ENCODE data around the gene MAST4.

Gene MAST4

DNA sequence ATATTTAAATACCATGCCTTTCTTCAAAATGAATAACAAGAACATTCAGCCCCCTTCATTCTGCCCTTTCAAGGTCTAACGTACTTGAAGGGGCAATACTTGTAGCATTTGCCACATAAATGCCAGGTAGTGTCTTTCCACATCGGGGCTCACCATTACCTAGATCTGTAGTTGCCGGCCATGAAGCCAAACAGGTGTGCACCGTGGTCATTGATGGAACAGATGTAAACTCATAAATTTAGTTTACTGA, 407.4 kb downstream of the MAST4 start:
- no peaks in the 10 kb centered on the region for H3K9me3 ChIP-seq (ENCODE audit: control insufficient read depth, low read length)
- no peak overlapping the region for H3K27ac ChIP-seq (ENCODE audit: insufficient read depth, low read depth, low read length, poor library complexity, severe bottlenecking)
- peaks cover 6% of the 10 kb centered on the region for H3K4me1 ChIP-seq (ENCODE audit: control insufficient read depth, insufficient read depth, low read length)
- 5 to 8% methylated on average over 4 of the region's 4 CpGs for WGBS, 2 experiments
- peak overlapping the region; percentile 52 for H3K4me3 ChIP-seq (ENCODE audit: insufficient read depth, low read depth, low read length)
- H3K27me3 ChIP-seq (ENCODE audit: control insufficient read depth, insufficient read depth, low read length, poor library complexity, severe bottlenecking), result peaks cover 28% of the 10 kb centered on the region
- H3K36me3 ChIP-seq (ENCODE audit: control insufficient read depth, insufficient read depth, low read length), result no peaks in the 10 kb centered on the region

DNA sequence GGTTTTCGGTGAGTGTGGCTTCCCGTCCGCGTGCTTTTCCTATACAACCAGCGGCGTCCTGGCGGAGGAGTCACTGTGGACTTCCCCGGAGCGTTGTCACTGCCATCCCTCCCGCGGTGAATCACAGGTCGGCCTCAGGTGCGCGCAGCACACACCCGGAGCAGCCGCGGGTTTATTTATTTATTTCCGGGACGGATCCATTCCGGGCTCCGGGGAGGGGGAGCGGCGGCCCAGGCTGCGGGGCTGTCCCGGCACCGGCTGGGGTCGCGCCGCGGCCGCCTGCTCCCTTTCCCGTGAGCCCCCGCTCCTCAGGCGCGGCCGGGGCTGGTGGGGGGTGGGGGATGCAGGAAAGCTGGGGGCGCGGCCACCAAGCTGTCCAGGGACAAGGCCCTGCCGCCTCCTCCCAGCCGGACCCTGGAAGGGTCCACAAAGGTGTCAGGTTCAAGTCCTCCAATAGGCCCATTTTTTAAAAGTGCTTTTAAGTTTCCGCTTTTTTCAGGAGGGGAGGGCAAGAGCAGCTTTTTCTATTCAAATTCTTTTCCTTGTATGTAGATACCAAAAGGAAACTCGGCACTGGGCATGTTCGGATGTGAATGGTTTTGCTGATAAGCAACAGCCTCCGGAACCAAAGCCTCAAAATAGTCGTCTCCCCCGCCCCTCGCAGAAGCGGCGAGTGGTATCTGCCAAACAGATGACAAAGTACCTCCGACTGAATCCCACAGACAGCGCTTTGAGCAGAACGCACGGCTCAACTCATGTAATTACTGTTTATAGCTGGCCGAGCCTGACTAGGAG, 407.9 kb downstream of the MAST4 start:
- 0 to 1% methylated on average over 52 to 53 of the region's 54 CpGs for WGBS, 2 experiments
- Histone ChIP-seq H3K27me3 (ENCODE audit: control insufficient read depth, insufficient read depth, low read length, poor library complexity, severe bottlenecking) (peaks cover 28% of the 10 kb centered on the region), H3K36me3 (ENCODE audit: control insufficient read depth, insufficient read depth, low read length) (no peaks in the 10 kb centered on the region), H3K9me3 (ENCODE audit: control insufficient read depth, low read length) (no peaks in the 10 kb centered on the region), H3K27ac (ENCODE audit: insufficient read depth, low read depth, low read length, poor library complexity, severe bottlenecking) (no peak overlapping the region), H3K4me3 (ENCODE audit: insufficient read depth, low read depth, low read length) (peak overlapping the region; percentile 52), H3K4me1 (ENCODE audit: control insufficient read depth, insufficient read depth, low read length) (peaks cover 6% of the 10 kb centered on the region)

DNA sequence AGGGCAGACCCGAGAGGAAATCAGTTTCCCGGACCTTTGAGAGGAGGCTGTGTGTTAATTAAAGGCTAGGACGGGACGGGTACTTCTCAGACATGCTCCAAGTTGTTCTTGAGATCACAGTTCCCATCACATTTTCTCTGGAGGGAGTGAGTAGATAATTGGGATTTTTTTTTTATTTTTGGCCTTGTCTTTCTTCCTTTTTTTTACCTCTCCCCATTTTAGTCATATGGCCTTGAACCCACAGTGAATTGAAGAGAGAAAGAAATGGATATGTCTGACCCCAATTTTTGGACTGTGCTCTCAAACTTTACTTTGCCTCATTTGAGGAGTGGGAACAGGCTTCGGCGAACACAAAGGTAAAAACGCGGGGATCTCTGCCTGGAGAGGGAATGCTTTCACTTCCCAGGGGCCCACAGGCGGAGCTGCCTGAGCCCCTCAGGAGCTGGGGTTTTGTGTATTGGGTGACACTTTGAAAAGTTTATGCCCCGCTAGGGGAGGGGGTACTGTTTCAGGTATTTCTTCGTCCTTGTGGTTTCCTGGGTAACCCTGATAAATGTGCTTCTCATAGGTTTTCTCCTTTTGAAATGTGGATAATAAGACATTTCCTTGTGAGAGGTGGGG, 408.6 kb downstream of the MAST4 start:
- Histone ChIP-seq H3K4me1 (ENCODE audit: control insufficient read depth, insufficient read depth, low read length) (peaks cover 6% of the 10 kb centered on the region), H3K36me3 (ENCODE audit: control insufficient read depth, insufficient read depth, low read length) (no peaks in the 10 kb centered on the region), H3K27ac (ENCODE audit: insufficient read depth, low read depth, low read length, poor library complexity, severe bottlenecking) (no peak overlapping the region), H3K4me3 (ENCODE audit: insufficient read depth, low read depth, low read length) (peak overlapping the region; percentile 52), H3K27me3 (ENCODE audit: control insufficient read depth, insufficient read depth, low read length, poor library complexity, severe bottlenecking) (peaks cover 28% of the 10 kb centered on the region), H3K9me3 (ENCODE audit: control insufficient read depth, low read length) (no peaks in the 10 kb centered on the region)
- WGBS, 2 experiments, result 3 to 7% methylated on average over 11 of the region's 11 CpGs

DNA sequence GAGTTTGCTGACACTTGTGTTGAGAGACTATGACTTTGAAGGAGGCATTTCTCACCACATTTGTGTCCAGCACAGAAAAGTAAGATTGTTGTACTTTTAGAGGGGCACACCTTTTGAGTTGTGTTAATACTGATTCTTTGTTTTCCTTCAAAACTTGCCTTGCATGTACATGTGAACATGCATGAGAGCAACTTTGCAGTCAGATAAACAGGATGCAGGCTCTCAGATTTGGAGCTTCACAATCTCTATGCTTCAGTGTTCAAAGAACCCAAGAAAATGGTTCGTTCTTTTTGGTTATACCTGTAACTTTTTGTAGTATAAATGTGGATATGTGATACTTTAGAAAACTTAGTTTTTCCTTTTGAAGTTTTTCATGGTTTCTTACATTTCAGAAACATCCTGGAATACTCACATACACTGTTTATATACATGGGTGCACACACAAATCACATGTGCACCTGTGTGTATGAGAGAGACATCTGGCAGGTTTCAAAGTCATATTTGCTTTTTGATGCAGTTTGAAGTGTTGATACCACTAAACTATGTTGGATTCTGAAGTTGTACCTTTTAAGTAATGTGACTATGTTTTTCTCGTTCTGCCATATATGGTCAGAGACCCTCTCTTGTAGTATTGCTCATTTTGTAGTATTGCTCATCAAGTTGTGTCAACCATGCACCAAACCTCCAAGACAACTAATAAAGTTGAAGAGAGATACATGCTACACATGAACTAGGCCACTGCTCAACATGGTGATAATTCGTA, 409.7 kb downstream of the MAST4 start:
- Histone ChIP-seq H3K36me3 (ENCODE audit: control insufficient read depth, insufficient read depth, low read length) (no peaks in the 10 kb centered on the region), H3K27me3 (ENCODE audit: control insufficient read depth, insufficient read depth, low read length, poor library complexity, severe bottlenecking) (peaks cover 28% of the 10 kb centered on the region), H3K4me1 (ENCODE audit: control insufficient read depth, insufficient read depth, low read length) (peaks cover 6% of the 10 kb centered on the region), H3K9me3 (ENCODE audit: control insufficient read depth, low read length) (no peaks in the 10 kb centered on the region), H3K27ac (ENCODE audit: insufficient read depth, low read depth, low read length, poor library complexity, severe bottlenecking) (no peak overlapping the region), H3K4me3 (ENCODE audit: insufficient read depth, low read depth, low read length) (no peak overlapping the region)
- WGBS, 2 experiments, result 76 to 95% methylated on average over 2 to 3 of the region's 3 CpGs

DNA sequence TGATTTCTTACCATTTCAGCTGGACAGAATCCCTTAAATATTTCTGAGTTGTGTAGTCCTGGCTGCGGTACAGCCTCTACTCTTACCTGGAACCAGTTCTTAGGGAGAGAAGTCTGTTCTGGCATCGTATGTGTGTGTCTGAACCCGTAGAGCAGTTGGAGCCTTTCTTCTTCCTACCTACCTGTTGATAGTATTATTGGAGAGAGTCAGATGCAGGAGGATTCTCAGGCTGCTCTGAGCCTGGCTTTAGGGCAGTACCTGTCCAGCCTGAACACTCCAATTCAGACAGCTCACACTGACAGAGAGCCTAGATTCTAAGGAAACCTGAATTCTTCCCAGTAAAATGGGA, 410.3 kb downstream of the MAST4 start:
- Histone ChIP-seq H3K36me3 (ENCODE audit: control insufficient read depth, insufficient read depth, low read length) (no peaks in the 10 kb centered on the region), H3K27ac (ENCODE audit: insufficient read depth, low read depth, low read length, poor library complexity, severe bottlenecking) (no peak overlapping the region), H3K4me3 (ENCODE audit: insufficient read depth, low read depth, low read length) (no peak overlapping the region), H3K4me1 (ENCODE audit: control insufficient read depth, insufficient read depth, low read length) (peaks cover 12% of the 10 kb centered on the region), H3K27me3 (ENCODE audit: control insufficient read depth, insufficient read depth, low read length, poor library complexity, severe bottlenecking) (peaks cover 28% of the 10 kb centered on the region), H3K9me3 (ENCODE audit: control insufficient read depth, low read length) (no peaks in the 10 kb centered on the region)
- WGBS, 2 experiments, result 92 to 98% methylated on average over 3 of the region's 3 CpGs

DNA sequence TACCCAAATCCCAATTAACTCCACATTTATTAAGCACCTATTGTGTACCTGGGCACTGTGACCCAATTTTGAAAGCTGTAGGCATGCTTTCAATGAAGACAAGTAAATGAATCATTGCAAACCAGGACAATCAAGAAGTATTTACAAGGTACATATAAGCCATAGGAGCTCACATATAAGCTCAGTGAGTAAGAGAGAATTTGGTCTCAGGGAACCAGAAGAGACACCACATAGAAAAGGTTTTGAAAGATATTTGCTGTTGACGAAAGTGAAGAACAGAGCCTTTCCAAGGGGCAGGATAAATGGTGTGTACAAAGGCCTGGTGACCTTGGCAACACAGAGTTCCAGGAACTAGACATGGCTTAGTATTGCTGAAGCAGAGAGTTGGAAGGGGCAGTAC, 412.8 kb downstream of the MAST4 start:
- Histone ChIP-seq H3K27ac (ENCODE audit: insufficient read depth, low read depth, low read length, poor library complexity, severe bottlenecking) (no peak overlapping the region), H3K27me3 (ENCODE audit: control insufficient read depth, insufficient read depth, low read length, poor library complexity, severe bottlenecking) (peaks cover 17% of the 10 kb centered on the region), H3K4me1 (ENCODE audit: control insufficient read depth, insufficient read depth, low read length) (peaks cover 14% of the 10 kb centered on the region), H3K36me3 (ENCODE audit: control insufficient read depth, insufficient read depth, low read length) (no peaks in the 10 kb centered on the region), H3K9me3 (ENCODE audit: control insufficient read depth, low read length) (no peaks in the 10 kb centered on the region), H3K4me3 (ENCODE audit: insufficient read depth, low read depth, low read length) (no peak overlapping the region)
- 93% methylated on average over 1 of the region's 1 CpG for WGBS, 2 experiments

DNA sequence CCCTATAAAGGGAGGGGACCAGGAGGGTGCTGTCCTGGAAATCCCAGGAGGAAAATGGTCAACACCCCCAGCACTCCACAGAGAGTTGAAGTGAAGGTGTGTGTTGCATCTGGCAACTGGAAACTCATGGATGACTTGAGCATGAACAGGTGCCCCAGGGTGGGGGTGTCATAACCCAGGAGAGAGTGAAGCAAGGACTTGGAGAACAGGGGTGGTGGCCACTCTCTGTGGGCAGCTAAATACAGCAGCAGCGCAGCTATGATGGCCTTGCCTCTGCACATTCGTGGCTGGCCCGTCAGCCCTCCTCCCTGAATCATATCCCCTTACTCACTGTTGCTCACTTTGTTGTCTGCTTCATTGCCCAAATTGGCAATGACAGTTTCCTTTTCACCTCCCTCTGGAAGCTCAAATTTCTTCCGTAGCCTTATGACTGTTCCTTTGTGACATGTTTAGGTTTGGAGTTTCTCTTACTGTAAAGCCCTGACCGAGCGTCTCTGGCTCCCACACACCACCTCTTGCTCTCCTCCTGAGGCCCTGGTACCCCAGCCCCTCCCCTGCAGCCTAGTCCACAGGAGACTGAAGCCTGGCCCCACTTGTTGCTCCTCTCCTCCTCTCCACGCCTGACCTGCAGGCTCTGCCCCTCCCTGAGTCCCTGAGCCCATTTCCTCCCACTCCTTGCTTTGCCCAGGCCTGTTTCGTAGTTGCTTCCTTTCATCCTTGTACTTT, 414.7 kb downstream of the MAST4 start:
- WGBS, 2 experiments, result 69 to 72% methylated on average over 8 of the region's 8 CpGs
- Histone ChIP-seq H3K9me3 (ENCODE audit: control insufficient read depth, low read length) (no peaks in the 10 kb centered on the region), H3K4me1 (ENCODE audit: control insufficient read depth, insufficient read depth, low read length) (peaks cover 7% of the 10 kb centered on the region), H3K4me3 (ENCODE audit: insufficient read depth, low read depth, low read length) (no peak overlapping the region), H3K36me3 (ENCODE audit: control insufficient read depth, insufficient read depth, low read length) (no peaks in the 10 kb centered on the region), H3K27me3 (ENCODE audit: control insufficient read depth, insufficient read depth, low read length, poor library complexity, severe bottlenecking) (peaks cover 3% of the 10 kb centered on the region), H3K27ac (ENCODE audit: insufficient read depth, low read depth, low read length, poor library complexity, severe bottlenecking) (no peak overlapping the region)

DNA sequence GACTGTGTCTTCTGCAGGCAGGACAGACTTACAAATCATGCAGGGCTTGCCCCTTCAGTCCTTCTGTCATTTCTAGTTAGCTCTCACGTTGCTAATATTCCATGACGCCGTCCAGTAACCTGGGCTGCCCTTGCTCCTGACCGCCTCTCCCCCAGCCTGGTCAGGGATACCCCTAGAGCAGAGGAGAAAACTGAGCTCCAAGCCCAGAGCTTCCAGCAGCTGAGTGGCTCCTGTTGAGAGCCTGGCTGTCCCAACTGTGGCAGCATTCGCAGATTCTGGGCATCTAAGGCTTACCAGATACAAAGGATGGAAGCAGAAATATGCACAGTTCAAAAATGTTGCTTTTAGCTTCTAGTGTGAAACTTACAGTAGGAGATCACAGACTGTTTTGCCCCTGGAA, 415.2 kb downstream of the MAST4 start:
- no peak overlapping the region for H3K27ac ChIP-seq (ENCODE audit: insufficient read depth, low read depth, low read length, poor library complexity, severe bottlenecking)
- H3K27me3 ChIP-seq (ENCODE audit: control insufficient read depth, insufficient read depth, low read length, poor library complexity, severe bottlenecking), result no peaks in the 10 kb centered on the region
- H3K4me1 ChIP-seq (ENCODE audit: control insufficient read depth, insufficient read depth, low read length), result peaks cover 7% of the 10 kb centered on the region
- 73% methylated on average over 5 of the region's 5 CpGs for WGBS, 2 experiments
- no peaks in the 10 kb centered on the region for H3K9me3 ChIP-seq (ENCODE audit: control insufficient read depth, low read length)
- H3K4me3 ChIP-seq (ENCODE audit: insufficient read depth, low read depth, low read length), result no peak overlapping the region
- no peaks in the 10 kb centered on the region for H3K36me3 ChIP-seq (ENCODE audit: control insufficient read depth, insufficient read depth, low read length)

DNA sequence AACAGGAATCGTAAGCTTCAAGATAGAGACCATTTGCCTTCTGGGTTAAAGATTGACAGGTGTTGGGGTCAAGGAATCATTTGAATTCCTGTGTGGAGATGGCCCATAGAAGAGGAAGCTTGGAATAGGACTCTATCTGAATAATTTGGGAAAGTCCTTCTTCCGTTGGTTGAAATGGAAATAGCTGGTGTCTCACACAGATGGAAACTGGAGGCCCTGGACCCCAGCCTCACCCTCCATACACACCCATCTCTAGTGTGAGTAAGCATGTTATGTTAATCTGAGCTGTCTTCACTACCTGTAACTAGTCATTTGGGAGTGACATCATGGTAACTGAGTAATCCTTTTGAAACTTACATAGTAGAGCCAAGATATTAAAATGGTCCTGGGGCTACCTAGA, 416.0 kb downstream of the MAST4 start:
- 85 to 96% methylated on average over 2 of the region's 2 CpGs for WGBS, 2 experiments
- Histone ChIP-seq H3K27me3 (ENCODE audit: control insufficient read depth, insufficient read depth, low read length, poor library complexity, severe bottlenecking) (no peaks in the 10 kb centered on the region), H3K4me3 (ENCODE audit: insufficient read depth, low read depth, low read length) (no peak overlapping the region), H3K27ac (ENCODE audit: insufficient read depth, low read depth, low read length, poor library complexity, severe bottlenecking) (no peak overlapping the region), H3K4me1 (ENCODE audit: control insufficient read depth, insufficient read depth, low read length) (peaks cover 7% of the 10 kb centered on the region), H3K9me3 (ENCODE audit: control insufficient read depth, low read length) (no peaks in the 10 kb centered on the region), H3K36me3 (ENCODE audit: control insufficient read depth, insufficient read depth, low read length) (no peaks in the 10 kb centered on the region)

DNA sequence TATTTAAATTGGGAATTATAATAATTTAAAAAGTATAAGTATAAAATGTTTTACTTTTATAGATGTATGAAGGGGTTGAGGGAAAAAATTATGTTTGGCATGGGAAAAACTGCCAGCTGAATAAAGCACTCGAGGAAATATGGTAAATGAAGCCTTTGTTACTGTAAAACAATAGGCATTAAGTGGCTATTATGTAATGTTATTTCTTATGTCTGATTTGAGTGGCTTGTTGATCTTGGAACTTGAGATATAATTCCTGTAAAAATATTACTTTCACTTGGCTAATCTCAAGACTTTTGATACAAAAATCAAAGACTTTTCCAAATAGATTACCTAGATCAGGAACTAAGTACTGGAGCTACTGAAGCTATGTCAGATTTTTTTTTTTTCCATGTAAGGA, 417.5 kb downstream of the MAST4 start:
- Histone ChIP-seq H3K27me3 (ENCODE audit: control insufficient read depth, insufficient read depth, low read length, poor library complexity, severe bottlenecking) (no peaks in the 10 kb centered on the region), H3K9me3 (ENCODE audit: control insufficient read depth, low read length) (no peaks in the 10 kb centered on the region), H3K27ac (ENCODE audit: insufficient read depth, low read depth, low read length, poor library complexity, severe bottlenecking) (no peak overlapping the region), H3K4me3 (ENCODE audit: insufficient read depth, low read depth, low read length) (no peak overlapping the region), H3K4me1 (ENCODE audit: control insufficient read depth, insufficient read depth, low read length) (peaks cover 7% of the 10 kb centered on the region), H3K36me3 (ENCODE audit: control insufficient read depth, insufficient read depth, low read length) (no peaks in the 10 kb centered on the region)
- WGBS, 2 experiments, result 59 to 67% methylated on average over 1 of the region's 1 CpG
